GM18861 (cell line): ENCODE results near the gene HELZ.
"Not testable (repeated sequence)": the region's sequence is repeated elsewhere in the genome, so short reads cannot be mapped to it uniquely, and the experiment has no call there.

Experiments
- ATAC-seq: cut with Tn5 transposase; IDR thresholded peaks from one replicate; pipeline ENCODE4 v1.9.1; 2021; ENCODE audit not compliant: unreplicated experiment

HELZ gene

GRCh38 chr17:67054011-67054591 is 190.9 kb downstream of the HELZ start:
- ATAC-seq: no peak

- ATAC-seq: no peak
These were observed 191.5 kb downstream of the HELZ start for GRCh38 chr17:67053438-67054000.

- no peak for ATAC-seq
These were observed 192.1 kb downstream of the HELZ start for GRCh38 chr17:67052720-67053437.

GRCh38 chr17:67051837-67052236 is 193.2 kb downstream of the HELZ start:
- no peak for ATAC-seq

- ATAC-seq: no peak
These were observed 193.8 kb downstream of the HELZ start for GRCh38 chr17:67051155-67051538.

GRCh38 chr17:67050471-67051154 is 194.4 kb downstream of the HELZ start:
- no peak for ATAC-seq

GRCh38 chr17:67050066-67050465 is 194.9 kb downstream of the HELZ start:
- ATAC-seq: no peak

GRCh38 chr17:67049025-67049739 is 195.8 kb downstream of the HELZ start:
- ATAC-seq: no peak

- no peak for ATAC-seq
These were observed 197.6 kb downstream of the HELZ start for GRCh38 chr17:67047382-67047781.

GRCh38 chr17:67046398-67046797 is 198.6 kb downstream of the HELZ start:
- ATAC-seq: no peak

- no peak for ATAC-seq
These were observed 200.1 kb downstream of the HELZ start for GRCh38 chr17:67044940-67045339.

GRCh38 chr17:67044016-67044772 is 200.8 kb downstream of the HELZ start, which contains the start of gene CACNG1:
TSS of gene CACNG1 (plus strand) at chr17:67044554. CDS start at chr17:67044661, 107 bp downstream.
- no peak for ATAC-seq

- no peak for ATAC-seq
These were observed 201.7 kb downstream of the HELZ start for GRCh38 chr17:67043283-67043682.

- ATAC-seq: no peak
These were observed 202.8 kb downstream of the HELZ start for GRCh38 chr17:67041941-67042899.

GRCh38 chr17:67041531-67041930 is 203.5 kb downstream of the HELZ start:
- ATAC-seq: no peak

- not testable (repeated sequence) for ATAC-seq
These were observed 203.9 kb downstream of the HELZ start for GRCh38 chr17:67041119-67041518.

- ATAC-seq: no peak
These were observed 204.3 kb downstream of the HELZ start for GRCh38 chr17:67040652-67041051.

GRCh38 chr17:67038861-67039365 is 206.1 kb downstream of the HELZ start:
- ATAC-seq: no peak
